Measurements from ENCODE around the gene ROPN1L. TPM values are rescaled to one million over a fixed set of nuclear protein-coding genes. Genes with fewer than 3 reads are reported as not detected.
"Not testable (repeated sequence)": the region's sequence is repeated elsewhere in the genome, so short reads cannot be mapped to it uniquely, and the experiment has no call there.

The ROPN1L gene
- total RNA-seq, 2 donors from 2014 or later = 0.31 to 1.0 TPM

GRCh38 chr5:10490927-10491672, 49.4 kb downstream of the ROPN1L start:
- intact Hi-C loops (cut with DNase I) = no loop called here
- DNase-seq (no peak), ATAC-seq (no peak)

GRCh38 chr5:10491673-10492026, 50.0 kb downstream of the ROPN1L start:
- intact Hi-C loops (cut with DNase I) = no loop called here
- DNase-seq (no peak), ATAC-seq (no peak)

GRCh38 chr5:10493884-10494283, 52.2 kb downstream of the ROPN1L start:
- ATAC-seq (no peak), DNase-seq (no peak)
- intact Hi-C loops (cut with DNase I) = no loop called here

DNA sequence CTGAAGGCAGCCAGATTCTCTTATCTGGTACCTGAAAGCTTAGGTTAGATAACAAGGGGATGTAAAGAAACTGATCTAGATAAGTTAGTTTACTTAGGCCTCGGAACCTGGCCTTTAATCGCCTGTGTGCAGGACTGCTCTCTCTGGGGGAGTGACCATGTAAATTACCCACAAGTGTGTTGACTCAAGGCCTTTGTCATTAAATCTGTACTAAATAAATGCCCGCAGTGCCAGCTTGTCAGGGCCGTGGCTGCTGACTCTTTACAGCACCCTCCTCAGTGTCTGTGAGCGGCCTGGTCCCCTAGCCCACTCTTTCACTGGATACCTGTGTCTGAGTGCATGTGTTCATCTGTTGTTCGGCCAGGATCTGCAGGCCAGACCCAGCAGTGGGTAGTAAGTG, 52.8 kb downstream of the ROPN1L start:
- intact Hi-C loops (cut with DNase I); ATAC-seq; DNase-seq: not testable (repeated sequence)

DNA sequence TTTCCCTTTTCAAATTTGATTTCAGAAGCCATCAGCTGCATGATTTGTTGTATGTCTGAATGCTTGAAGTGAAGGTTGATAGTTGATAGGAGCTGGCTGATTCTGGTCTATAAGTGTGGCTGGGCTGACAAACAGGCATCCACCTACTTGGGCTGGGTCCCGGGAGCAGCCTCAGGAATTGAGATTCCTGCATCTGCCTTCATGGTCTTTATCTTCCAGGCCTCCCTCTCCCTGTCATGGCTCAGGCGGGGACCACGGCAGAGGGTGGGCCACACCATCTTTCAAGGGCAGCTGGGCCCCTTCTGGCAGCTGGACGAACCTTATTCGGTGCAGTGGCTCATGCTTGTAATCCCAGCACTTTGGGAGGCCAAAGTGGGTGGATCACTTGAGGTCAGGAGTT, 55.9 kb downstream of the ROPN1L start:
- no peak for ATAC-seq
- no peak for DNase-seq
- intact Hi-C loops (cut with DNase I) = no loop called here

DNA sequence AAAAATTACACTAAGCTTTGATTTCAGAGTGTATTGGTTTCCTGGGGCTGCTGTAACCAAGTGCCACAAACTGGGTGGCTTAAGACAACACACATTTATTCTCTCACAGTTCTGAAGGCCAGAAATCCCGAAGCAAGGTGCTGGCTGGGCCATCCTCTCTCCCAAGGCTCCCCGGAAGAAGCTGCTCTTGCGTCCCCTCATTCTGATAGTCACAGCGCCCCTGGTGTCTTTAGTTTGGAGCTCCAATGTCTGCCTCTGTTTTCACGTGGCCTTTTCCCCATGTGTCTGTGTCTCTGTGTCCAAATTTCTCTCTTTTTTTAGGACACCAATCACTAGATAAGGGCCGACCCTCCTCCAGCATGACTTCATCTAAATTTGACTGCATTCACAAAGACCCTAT, 56.7 kb downstream of the ROPN1L start:
- no peak for ATAC-seq
- DNase-seq = no peak
- intact Hi-C loops (cut with DNase I) = no loop called here

GRCh38 chr5:10499066-10499465, 57.4 kb downstream of the ROPN1L start:
- intact Hi-C loops (cut with DNase I) = no loop called here
- ATAC-seq (no peak), DNase-seq (no peak)

DNA sequence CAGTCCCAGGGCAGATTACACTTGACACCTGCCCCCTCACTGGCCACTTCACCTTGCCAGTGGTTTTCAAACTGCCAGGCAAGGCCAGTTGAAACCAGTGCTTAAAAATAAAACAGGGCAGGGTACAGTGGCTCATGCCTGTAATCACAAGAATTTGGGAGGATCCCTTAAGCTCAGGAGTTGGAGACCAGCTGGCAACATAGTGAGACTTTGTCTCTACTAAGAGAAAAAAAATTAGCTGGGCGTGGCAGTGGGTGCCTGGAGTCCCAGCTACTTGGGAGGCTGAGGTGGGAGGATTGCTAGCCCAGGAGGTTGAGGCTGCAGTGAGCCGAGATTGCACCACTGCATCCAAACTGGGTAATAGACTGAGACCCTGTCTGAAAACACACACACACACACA, 58.1 kb downstream of the ROPN1L start:
- intact Hi-C loops (cut with DNase I) = loop anchor here in 1 of 2 donors (5.0 kb wide), 1 partner anchor 37 kb away; no protein-coding TSS in a partner anchor
- ATAC-seq (no peak), DNase-seq (no peak)

DNA sequence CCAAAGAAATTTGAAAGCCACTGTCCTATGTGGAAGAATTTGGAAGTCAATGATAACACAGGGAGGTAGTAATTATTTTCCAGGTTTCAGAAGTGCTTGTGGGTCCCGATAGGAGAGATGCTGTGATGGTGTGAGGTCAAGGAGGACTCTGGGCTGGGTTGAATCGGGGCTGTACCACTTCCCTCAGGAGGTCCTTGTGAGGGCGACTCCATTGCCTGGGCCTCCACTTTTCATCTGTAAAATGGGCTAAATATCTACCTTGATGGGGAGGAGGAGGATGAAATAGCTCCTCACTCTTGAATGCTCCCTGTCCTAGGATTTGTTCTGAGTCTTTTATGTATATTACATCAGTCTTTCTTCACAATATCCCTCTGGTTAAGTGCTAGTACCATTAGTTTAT, 59.0 kb downstream of the ROPN1L start:
- DNase-seq (no peak), ATAC-seq (no peak)
- intact Hi-C loops (cut with DNase I) = loop anchor here in 1 of 2 donors (5.0 kb wide), 1 partner anchor 38 kb away; no protein-coding TSS in a partner anchor

DNA sequence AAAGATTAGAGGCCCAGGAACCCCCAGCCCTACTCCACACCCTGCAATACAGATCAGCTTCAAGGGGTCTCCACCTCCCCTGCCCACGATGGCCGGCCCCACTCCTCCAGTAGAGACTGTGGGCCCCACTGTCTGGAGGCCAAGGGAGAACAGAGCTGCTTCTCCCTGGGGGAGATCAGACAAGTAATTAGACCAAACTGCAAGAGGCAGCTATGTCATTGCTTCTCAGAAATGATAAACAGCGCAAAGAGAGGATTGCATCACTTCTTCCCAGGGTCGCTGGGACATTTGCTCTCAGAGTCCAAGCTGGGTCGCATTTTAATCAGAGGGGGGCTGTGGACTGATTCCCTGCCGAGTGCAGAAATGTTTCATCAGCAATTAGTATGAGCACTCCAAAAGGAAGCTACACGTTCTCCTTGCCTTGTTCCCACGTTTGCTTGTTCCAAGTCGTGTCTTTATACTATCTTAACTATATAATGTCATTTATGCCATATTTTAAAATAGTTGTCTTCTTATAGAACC, 59.9 kb downstream of the ROPN1L start:
- intact Hi-C loops (cut with DNase I) = loop anchor here in 1 of 2 donors (5.0 kb wide), 1 partner anchor 39 kb away; no protein-coding TSS in a partner anchor
- no peak for DNase-seq
- no peak for ATAC-seq

DNA sequence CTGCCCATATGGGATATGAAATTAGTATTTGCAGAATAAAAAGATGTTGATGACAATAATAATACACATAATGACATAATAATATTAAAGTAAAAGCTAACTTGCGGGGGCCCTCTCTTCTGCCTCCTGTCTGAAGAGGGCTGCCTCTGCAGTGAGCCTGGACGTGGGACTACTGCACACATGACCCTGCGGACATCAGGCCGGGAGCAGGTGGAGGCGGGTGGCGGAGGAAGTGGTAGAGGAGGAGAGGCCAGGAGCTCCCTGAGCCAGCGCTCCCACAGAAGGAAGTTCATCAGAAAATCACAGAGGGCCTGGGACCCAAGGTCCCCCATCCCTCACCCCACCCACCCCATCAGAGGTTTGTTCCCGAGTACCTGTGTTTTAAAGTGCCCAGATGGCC, 60.5 kb downstream of the ROPN1L start:
- intact Hi-C loops (cut with DNase I) = loop anchor here in 1 of 2 donors (5.0 kb wide), 1 partner anchor 40 kb away; no protein-coding TSS in a partner anchor
- no peak for DNase-seq
- ATAC-seq = no peak

- peak in 1 of 2 donors; percentile 6 for ATAC-seq
- no peak for DNase-seq
- intact Hi-C loops (cut with DNase I) = loop anchor here in 1 of 2 donors (5.0 kb wide), 1 partner anchor 40 kb away; no protein-coding TSS in a partner anchor
Observed at GRCh38 chr5:10502578-10502977, 60.9 kb downstream of the ROPN1L start.

DNA sequence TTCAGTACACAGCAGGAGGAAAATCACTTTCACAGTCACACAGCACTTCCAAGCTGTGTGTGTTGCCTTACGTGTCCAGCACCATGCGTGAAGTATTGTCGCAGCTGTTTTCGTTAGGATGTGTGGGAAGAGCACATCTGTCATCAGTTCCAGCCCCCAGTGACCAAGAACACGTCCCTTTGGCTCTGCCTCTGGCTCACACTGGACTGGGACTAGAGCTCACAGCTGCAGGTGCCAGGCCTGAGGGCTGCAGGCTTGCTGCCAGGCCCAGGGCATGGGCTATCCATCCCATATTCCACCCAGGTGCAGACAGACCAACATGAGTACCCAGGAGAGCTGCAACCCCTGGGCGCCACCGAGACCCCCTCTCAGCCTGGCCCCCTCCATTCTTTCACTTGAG, 61.6 kb downstream of the ROPN1L start:
- peak; percentile 79 to 83 for ATAC-seq
- no peak for DNase-seq
- intact Hi-C loops (cut with DNase I) = loop anchor here in 1 of 2 donors (5.0 kb wide), 1 partner anchor 41 kb away; no protein-coding TSS in a partner anchor

- no peak for DNase-seq
- peak; percentile 48 to 53 for ATAC-seq
- intact Hi-C loops (cut with DNase I) = loop anchor here in 1 of 2 donors (5.0 kb wide), 1 partner anchor 42 kb away; no protein-coding TSS in a partner anchor
Observed at GRCh38 chr5:10503997-10504793, 62.5 kb downstream of the ROPN1L start.

GRCh38 chr5:10505517-10506095, 63.9 kb downstream of the ROPN1L start:
- intact Hi-C loops (cut with DNase I) = no loop called here
- ATAC-seq (no peak), DNase-seq (no peak)

GRCh38 chr5:10506535-10506934, 64.9 kb downstream of the ROPN1L start:
- no peak for DNase-seq
- ATAC-seq = no peak
- intact Hi-C loops (cut with DNase I) = no loop called here

GRCh38 chr5:10507575-10508096, 66.0 kb downstream of the ROPN1L start:
- intact Hi-C loops (cut with DNase I) = no loop called here
- DNase-seq = no peak
- no peak for ATAC-seq

DNA sequence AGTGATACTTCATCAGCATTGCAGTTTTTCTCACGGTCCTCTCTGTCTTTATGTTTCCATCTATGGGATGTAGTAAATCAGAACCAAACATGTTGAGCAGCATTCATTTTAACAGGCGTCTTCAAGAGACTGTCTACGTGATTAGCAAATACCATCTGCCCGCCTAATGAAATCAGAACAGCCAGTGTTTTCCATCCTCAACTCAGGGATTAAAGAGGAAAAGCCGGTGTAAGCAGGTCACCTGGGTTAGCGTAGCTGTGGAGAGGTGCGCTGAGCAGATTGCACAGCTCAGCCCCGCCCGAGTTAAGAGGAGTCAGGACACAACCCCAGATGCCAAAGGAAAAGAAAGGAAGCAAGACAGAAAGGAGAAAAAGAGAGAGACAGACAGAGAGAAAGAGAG, 67.9 kb downstream of the ROPN1L start:
- DNase-seq = no peak
- ATAC-seq = peak in 1 of 2 donors; percentile 47
- intact Hi-C loops (cut with DNase I) = no loop called here

Data from left cardiac atrium (tissue), 4 donors.